ENCODE results near the gene C6orf15. TPM values are rescaled to one million over a fixed set of nuclear protein-coding genes. Genes with fewer than 3 reads are reported as not detected.

The C6orf15 gene
- total RNA-seq, 4 donors from 2014 or later: not detected

DNA sequence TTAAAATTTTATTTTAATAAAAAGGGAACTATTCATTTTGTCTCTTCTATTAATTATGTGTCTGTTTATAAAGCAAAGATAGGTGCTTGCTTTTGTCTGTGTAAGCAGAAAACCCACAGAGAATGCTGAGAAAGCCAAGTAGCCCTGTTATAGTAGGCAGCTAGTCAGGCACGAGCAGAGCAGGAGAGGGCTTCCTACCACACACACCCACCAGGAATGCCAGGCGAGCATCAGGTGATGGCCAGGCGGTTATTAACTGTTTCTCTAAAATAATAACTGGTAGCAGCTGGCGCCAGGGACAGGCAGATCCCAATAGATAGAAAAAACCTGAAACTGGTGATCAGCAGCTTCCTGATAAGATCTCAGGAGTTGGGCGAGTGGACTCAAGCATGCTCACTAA is 15.7 kb downstream of the C6orf15 start:
- peaks cover 0 to 32% (median 13%) of the 10 kb centered on the region in 4 donors for H3K4me1 ChIP-seq
- H3K27me3 ChIP-seq: no peaks in the 10 kb centered on the region
- DNase-seq: no peak
- H3K9me3 ChIP-seq: no peaks in the 10 kb centered on the region
- TF ChIP-seq POLR2AphosphoS5 (IDR thresholded peaks at IDR 0.05): no peak
- TF ChIP-seq, protein P1, sequence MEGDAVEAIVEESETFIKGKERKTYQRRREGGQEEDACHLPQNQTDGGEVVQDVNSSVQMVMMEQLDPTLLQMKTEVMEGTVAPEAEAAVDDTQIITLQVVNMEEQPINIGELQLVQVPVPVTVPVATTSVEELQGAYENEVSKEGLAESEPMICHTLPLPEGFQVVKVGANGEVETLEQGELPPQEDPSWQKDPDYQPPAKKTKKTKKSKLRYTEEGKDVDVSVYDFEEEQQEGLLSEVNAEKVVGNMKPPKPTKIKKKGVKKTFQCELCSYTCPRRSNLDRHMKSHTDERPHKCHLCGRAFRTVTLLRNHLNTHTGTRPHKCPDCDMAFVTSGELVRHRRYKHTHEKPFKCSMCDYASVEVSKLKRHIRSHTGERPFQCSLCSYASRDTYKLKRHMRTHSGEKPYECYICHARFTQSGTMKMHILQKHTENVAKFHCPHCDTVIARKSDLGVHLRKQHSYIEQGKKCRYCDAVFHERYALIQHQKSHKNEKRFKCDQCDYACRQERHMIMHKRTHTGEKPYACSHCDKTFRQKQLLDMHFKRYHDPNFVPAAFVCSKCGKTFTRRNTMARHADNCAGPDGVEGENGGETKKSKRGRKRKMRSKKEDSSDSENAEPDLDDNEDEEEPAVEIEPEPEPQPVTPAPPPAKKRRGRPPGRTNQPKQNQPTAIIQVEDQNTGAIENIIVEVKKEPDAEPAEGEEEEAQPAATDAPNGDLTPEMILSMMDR (IDR thresholded peaks at IDR 0.05): no peak
- no peak for TF ChIP-seq EP300 (IDR thresholded peaks at IDR 0.05; ENCODE audit: low read depth)
- in situ Hi-C loops (cut with MboI; ENCODE audit: low pct_ligation_motif_present in 1 of 4, low pct_unique_long_range_greater_than_20kb in 1 of 4, low sequenced_read_pairs in 3 of 4): loop anchor here in 1 of 4 donors (25.0 kb wide), 1 partner anchor 634 kb away; no protein-coding TSS in a partner anchor
- intact Hi-C loops (cut with DNase I; ENCODE audit: low total_unique reads): loop anchor here (5.0 kb wide), 1 partner anchor 969 kb away; no protein-coding TSS in a partner anchor
- H3K36me3 ChIP-seq: no peaks in the 10 kb centered on the region
- WGBS, 2 donors (ENCODE audit: low coverage in 1 of 2): 87% methylated on average over 5 of the region's 5 CpGs; no CpG with 5 or more reads in 1 of the 2 donors
- H3K4me3 ChIP-seq: no peak overlapping the region
- H3K27ac ChIP-seq: no peak overlapping the region

DNA sequence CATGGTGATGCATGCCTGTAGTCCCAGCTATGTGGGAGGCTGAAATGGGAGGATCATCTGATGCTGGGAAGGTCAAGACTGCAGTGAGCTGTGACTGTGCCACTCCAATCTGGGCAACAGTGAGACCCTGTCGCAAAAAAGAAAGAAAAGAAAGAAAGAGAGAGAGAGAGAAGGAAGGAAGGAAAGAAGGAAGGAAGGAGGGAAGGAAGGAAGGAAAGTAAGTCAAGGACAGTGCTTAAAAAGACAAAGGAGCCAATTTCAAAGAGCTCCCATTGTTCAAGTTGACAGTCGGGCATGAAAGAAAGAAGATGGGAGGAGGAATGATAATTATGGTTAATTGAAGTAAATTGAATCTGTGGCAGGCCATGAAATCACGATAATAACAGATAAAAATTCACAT is 16.2 kb downstream of the C6orf15 start:
- H3K4me3 ChIP-seq: no peak overlapping the region
- no peak for DNase-seq
- H3K9me3 ChIP-seq: no peaks in the 10 kb centered on the region
- no peaks in the 10 kb centered on the region for H3K36me3 ChIP-seq
- H3K27ac ChIP-seq: no peak overlapping the region
- WGBS, 2 donors (ENCODE audit: low coverage in 1 of 2): 82 to 96% methylated on average over 3 of the region's 3 CpGs
- intact Hi-C loops (cut with DNase I; ENCODE audit: low total_unique reads): loop anchor here (5.0 kb wide), 1 partner anchor 969 kb away; no protein-coding TSS in a partner anchor
- H3K27me3 ChIP-seq: no peaks in the 10 kb centered on the region
- TF ChIP-seq POLR2A (IDR thresholded peaks at IDR 0.05): no peak
- TF ChIP-seq EP300 (IDR thresholded peaks at IDR 0.05; ENCODE audit: low read depth): no peak
- TF ChIP-seq, protein P1 (IDR thresholded peaks at IDR 0.05): no peak
- TF ChIP-seq POLR2AphosphoS5 (IDR thresholded peaks at IDR 0.05): no peak
- peaks cover 0 to 36% (median 13%) of the 10 kb centered on the region in 4 donors for H3K4me1 ChIP-seq
- in situ Hi-C loops (cut with MboI; ENCODE audit: low pct_ligation_motif_present in 1 of 4, low pct_unique_long_range_greater_than_20kb in 1 of 4, low sequenced_read_pairs in 3 of 4): loop anchor here in 1 of 4 donors (25.0 kb wide), 1 partner anchor 634 kb away; no protein-coding TSS in a partner anchor

DNA sequence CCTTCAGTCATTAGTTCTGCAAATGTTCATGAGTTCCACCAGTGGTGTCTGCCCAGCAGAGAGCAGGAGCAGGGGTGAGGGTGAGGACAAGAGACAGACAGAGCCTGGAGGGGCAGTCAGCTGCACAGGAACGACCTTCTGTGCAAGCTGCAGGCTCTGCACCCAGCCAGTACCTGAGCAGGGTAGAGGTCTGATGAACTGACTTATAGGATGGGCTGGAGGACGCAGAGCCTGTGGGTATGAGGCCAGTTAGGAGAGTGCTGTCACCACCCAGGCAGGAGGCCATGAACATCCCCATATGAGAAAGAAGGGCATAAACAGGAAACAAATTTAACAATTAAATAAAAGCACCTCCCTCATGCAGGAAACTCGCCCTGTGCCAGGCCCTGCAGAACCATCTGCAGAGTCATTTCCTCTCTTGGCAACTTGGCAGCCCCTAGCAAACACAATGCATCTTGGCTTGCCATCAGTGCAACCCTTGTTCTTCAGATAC is 17.9 kb downstream of the C6orf15 start:
- DNase-seq: peak; percentile 37
- Histone ChIP-seq H3K4me1 (peaks cover 0 to 42% (median 13%) of the 10 kb centered on the region in 4 donors), H3K9me3 (no peaks in the 10 kb centered on the region), H3K36me3 (no peaks in the 10 kb centered on the region), H3K27ac (peak overlapping the region in 3 of 4 donors; percentile 11 to 58 (median 51)), H3K4me3 (no peak overlapping the region), H3K27me3 (no peaks in the 10 kb centered on the region)
- WGBS, 2 donors (ENCODE audit: low coverage in 1 of 2): 21 to 50% methylated on average over 1 to 3 of the region's 3 CpGs
- in situ Hi-C loops (cut with MboI; ENCODE audit: low pct_ligation_motif_present in 1 of 4, low pct_unique_long_range_greater_than_20kb in 1 of 4, low sequenced_read_pairs in 3 of 4) (loop anchor here in 1 of 4 donors (25.0 kb wide), 1 partner anchor 632 kb away; no protein-coding TSS in a partner anchor), intact Hi-C loops (cut with DNase I; ENCODE audit: low total_unique reads) (no loop called here)
- TF ChIP-seq, protein P1 (IDR thresholded peaks at IDR 0.05): no peak
- TF ChIP-seq EP300 (IDR thresholded peaks at IDR 0.05; ENCODE audit: low read depth) (no peak), POLR2AphosphoS5 (IDR thresholded peaks at IDR 0.05) (no peak), POLR2A (IDR thresholded peaks at IDR 0.05) (no peak)

DNA sequence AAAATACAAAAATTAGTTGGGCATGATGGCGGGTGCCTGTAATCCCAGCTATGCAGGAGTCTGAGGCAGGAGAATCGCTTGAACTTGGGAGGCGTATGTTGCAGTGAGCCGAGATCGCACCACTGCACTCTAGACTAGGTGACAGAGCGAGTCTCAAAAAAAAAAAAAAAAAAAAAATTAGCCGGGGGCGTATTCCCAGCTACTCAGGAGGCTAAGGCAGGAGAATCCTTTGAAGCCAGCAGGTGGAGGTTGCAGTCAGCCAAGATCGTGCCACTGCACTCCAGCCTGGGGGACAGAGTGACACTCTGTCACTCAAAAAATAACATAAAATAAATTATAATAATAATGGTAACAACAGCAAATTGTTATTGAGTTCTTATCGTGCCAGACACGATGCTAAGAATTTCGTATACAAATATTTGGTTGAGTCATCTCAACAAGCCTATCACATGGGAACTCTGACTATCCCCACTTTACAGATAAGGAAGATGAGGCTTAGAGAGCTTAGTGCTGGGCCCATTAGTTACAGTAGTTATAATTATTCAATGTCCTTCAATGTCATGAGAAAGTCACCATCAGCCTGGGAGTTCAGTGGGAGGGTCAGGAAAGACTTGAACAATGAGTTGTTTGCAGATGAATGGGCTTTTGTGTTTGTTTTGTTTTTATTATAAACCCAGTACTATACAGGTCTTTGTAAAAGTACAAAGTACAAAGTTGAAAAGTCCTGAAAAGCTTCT is 19.4 kb downstream of the C6orf15 start:
- Histone ChIP-seq H3K27ac (peak overlapping the region in 1 of 4 donors; percentile 28), H3K27me3 (no peaks in the 10 kb centered on the region), H3K4me1 (peaks cover 0 to 42% (median 13%) of the 10 kb centered on the region in 4 donors), H3K4me3 (no peak overlapping the region), H3K36me3 (no peaks in the 10 kb centered on the region), H3K9me3 (no peaks in the 10 kb centered on the region)
- in situ Hi-C loops (cut with MboI; ENCODE audit: low pct_ligation_motif_present in 1 of 4, low pct_unique_long_range_greater_than_20kb in 1 of 4, low sequenced_read_pairs in 3 of 4): loop anchor here in 1 of 4 donors (25.0 kb wide), 1 partner anchor 631 kb away; no protein-coding TSS in a partner anchor
- TF ChIP-seq POLR2AphosphoS5 (IDR thresholded peaks at IDR 0.05): no peak
- TF ChIP-seq, protein P1 (IDR thresholded peaks at IDR 0.05): no peak
- no peak for TF ChIP-seq POLR2A (IDR thresholded peaks at IDR 0.05)
- TF ChIP-seq EP300 (IDR thresholded peaks at IDR 0.05; ENCODE audit: low read depth): no peak
- DNase-seq: no peak
- intact Hi-C loops (cut with DNase I; ENCODE audit: low total_unique reads): no loop called here
- 62 to 78% methylated on average over 5 to 12 of the region's 12 CpGs for WGBS, 2 donors (ENCODE audit: low coverage in 1 of 2)
